ENCODE results near the gene GABRD. TPM values are rescaled to one million over a fixed set of nuclear protein-coding genes. Genes with fewer than 3 reads are reported as not detected.

GABRD gene
- total and polyA plus RNA-seq, 10 of the 15 experiments (the other 5 are each of a cell fraction or from before 2014, with no cell fraction given) = not detected

GRCh38 chr1:2024451-2024850 is 5.3 kb downstream of the GABRD start:
- H2AFZ ChIP-seq (ENCODE audit: control insufficient read depth, low read depth, low read length) = no peak overlapping the region
- WGBS (ENCODE audit: insufficient coverage, insufficient replicate concordance, low lambda C conversion rate, missing lambda C conversion rate) = 19% methylated on average over 10 of the region's 10 CpGs
- no peak overlapping the region for H3K4me3 ChIP-seq
- ChIA-PET SMC1A (ENCODE audit: uncharacterized antibody, unreplicated experiment) (no interaction called here), RAD21 (ENCODE audit: unreplicated experiment) (no interaction called here), POLR2A (no interaction called here), CTCF (no interaction called here)
- H3K4me1 ChIP-seq (ENCODE audit: control insufficient read depth, insufficient read depth, low read length) = no peaks in the 10 kb centered on the region
- no peak overlapping the region for H3K9ac ChIP-seq (ENCODE audit: control insufficient read depth, insufficient read depth, low read length)
- DNase-seq (ENCODE audit: low read depth, low spot score) (no peak), FAIRE-seq (no peak), ATAC-seq (no peak)
- no TSS peak for BruUV-seq (replicated peaks)
- no peaks in the 10 kb centered on the region for H3K36me3 ChIP-seq (ENCODE audit: control insufficient read depth in 2 of 2, insufficient read depth in 2 of 2, low read length in 1 of 2)
- in situ Hi-C loops (cut with MboI) = no loop called here
- H3K4me2 ChIP-seq (ENCODE audit: control insufficient read depth, insufficient read depth) = no peak overlapping the region
- intact Hi-C loops (cut with micrococcal nuclease; ENCODE audit: unreplicated experiment) = no loop called here
- no peaks in the 10 kb centered on the region for H3K9me3 ChIP-seq (replicated peaks; ENCODE audit: control insufficient read depth, insufficient read depth, low read length)
- no peaks in the 10 kb centered on the region for H4K20me1 ChIP-seq (ENCODE audit: control insufficient read depth, insufficient read depth)
- no peaks in the 10 kb centered on the region; a peak in 1 of 4 replicates for H3K27me3 ChIP-seq (replicated peaks in 1 of 2; ENCODE audit: control insufficient read depth in 2 of 2, insufficient read depth in 2 of 2, low read length in 1 of 2)
- H3K79me2 ChIP-seq (ENCODE audit: control insufficient read depth, insufficient read depth, low read length) = no peaks in the 10 kb centered on the region
- no peak overlapping the region for H3K27ac ChIP-seq (ENCODE audit: control insufficient read depth, insufficient read depth)
- no peak for TF ChIP-seq RB1 (IDR thresholded peaks at IDR 0.05; ENCODE audit: borderline replicate concordance)
- no peak for TF ChIP-seq REST (IDR thresholded peaks at IDR 0.05; ENCODE audit: low read depth, low read length)
- no peak for TF ChIP-seq ZNF24 (IDR thresholded peaks at IDR 0.05)
- TF ChIP-seq ZNF592 (IDR thresholded peaks at IDR 0.05) = no peak
- TF ChIP-seq MYC (IDR thresholded peaks at IDR 0.05; ENCODE audit: insufficient read depth, insufficient read length, insufficient replicate concordance, low read length, severe bottlenecking) = no peak
- no peak for TF ChIP-seq NFYB (IDR thresholded peaks at IDR 0.05; ENCODE audit: insufficient read depth, low read depth, low read length)
- no peak for TF ChIP-seq HSF1 (IDR thresholded peaks at IDR 0.05; ENCODE audit: low read depth, low read length)
- no peak for TF ChIP-seq YY1 (IDR thresholded peaks at IDR 0.05; ENCODE audit: low read depth, low read length)
- no peak for TF ChIP-seq IKZF2 (IDR thresholded peaks at IDR 0.05)
- no peak for TF ChIP-seq CREB1 (IDR thresholded peaks at IDR 0.05; ENCODE audit: low read depth)
- TF ChIP-seq TCF12 (IDR thresholded peaks at IDR 0.05; ENCODE audit: low read depth, low read length) = no peak
- no peak for TF ChIP-seq TARDBP (IDR thresholded peaks at IDR 0.05; ENCODE audit: borderline replicate concordance)
- TF ChIP-seq PAX5 (IDR thresholded peaks at IDR 0.05; ENCODE audit: borderline replicate concordance, low read depth, low read length) = no peak
- no peak for TF ChIP-seq KAT2A (conservative IDR thresholded peaks at IDR 0.05; ENCODE audit: control insufficient read depth, low read depth, low read length)
- TF ChIP-seq CBX5 (IDR thresholded peaks at IDR 0.05; ENCODE audit: low read depth) = no peak

Measured in GM12878 (cell line).